Measurements from ENCODE around the gene VAC14. TPM values are rescaled to one million over a fixed set of nuclear protein-coding genes. Genes with fewer than 3 reads are reported as not detected.

The VAC14 gene
- total RNA-seq, 4 donors from 2014 or later = 31.1 to 47.0 (median 37.0) TPM

GRCh38 chr16:70650216-70650615, 150.7 kb downstream of the VAC14 start:
- 81% methylated on average over 4 of the region's 4 CpGs for WGBS
- TF ChIP-seq POLR2AphosphoS5 (IDR thresholded peaks at IDR 0.05) = no peak
- no peak for TF ChIP-seq POLR2A (IDR thresholded peaks at IDR 0.05; ENCODE audit: low read depth)
- no peak for TF ChIP-seq EP300 (IDR thresholded peaks at IDR 0.05)
- TF ChIP-seq, protein P1, sequence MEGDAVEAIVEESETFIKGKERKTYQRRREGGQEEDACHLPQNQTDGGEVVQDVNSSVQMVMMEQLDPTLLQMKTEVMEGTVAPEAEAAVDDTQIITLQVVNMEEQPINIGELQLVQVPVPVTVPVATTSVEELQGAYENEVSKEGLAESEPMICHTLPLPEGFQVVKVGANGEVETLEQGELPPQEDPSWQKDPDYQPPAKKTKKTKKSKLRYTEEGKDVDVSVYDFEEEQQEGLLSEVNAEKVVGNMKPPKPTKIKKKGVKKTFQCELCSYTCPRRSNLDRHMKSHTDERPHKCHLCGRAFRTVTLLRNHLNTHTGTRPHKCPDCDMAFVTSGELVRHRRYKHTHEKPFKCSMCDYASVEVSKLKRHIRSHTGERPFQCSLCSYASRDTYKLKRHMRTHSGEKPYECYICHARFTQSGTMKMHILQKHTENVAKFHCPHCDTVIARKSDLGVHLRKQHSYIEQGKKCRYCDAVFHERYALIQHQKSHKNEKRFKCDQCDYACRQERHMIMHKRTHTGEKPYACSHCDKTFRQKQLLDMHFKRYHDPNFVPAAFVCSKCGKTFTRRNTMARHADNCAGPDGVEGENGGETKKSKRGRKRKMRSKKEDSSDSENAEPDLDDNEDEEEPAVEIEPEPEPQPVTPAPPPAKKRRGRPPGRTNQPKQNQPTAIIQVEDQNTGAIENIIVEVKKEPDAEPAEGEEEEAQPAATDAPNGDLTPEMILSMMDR (IDR thresholded peaks at IDR 0.05) = no peak
- H3K9me3 ChIP-seq = no peaks in the 10 kb centered on the region
- intact Hi-C loops (cut with DNase I) = loop anchor here (5.0 kb wide), 3 partner anchors 73 to 278 kb away; no protein-coding TSS in a partner anchor
- H3K4me1 ChIP-seq = peaks cover 5 to 26% (median 17%) of the 10 kb centered on the region in 4 donors
- no peaks in the 10 kb centered on the region for H3K27me3 ChIP-seq
- H3K36me3 ChIP-seq = no peaks in the 10 kb centered on the region
- DNase-seq (ENCODE audit: extremely low spot score) = no peak
- H3K4me3 ChIP-seq = no peak overlapping the region
- H3K27ac ChIP-seq (replicated peaks in 1 of 4) = no peak overlapping the region

GRCh38 chr16:70649300-70649699, 151.7 kb downstream of the VAC14 start:
- TF ChIP-seq EP300 (IDR thresholded peaks at IDR 0.05) = no peak
- no peak for TF ChIP-seq POLR2AphosphoS5 (IDR thresholded peaks at IDR 0.05)
- no peak for TF ChIP-seq POLR2A (IDR thresholded peaks at IDR 0.05; ENCODE audit: low read depth)
- TF ChIP-seq, protein P1 (IDR thresholded peaks at IDR 0.05) = no peak
- 88% methylated on average over 7 of the region's 7 CpGs for WGBS

GRCh38 chr16:70648606-70649005, 152.4 kb downstream of the VAC14 start:
- TF ChIP-seq, protein P1 (IDR thresholded peaks at IDR 0.05) = no peak
- no peak for TF ChIP-seq POLR2AphosphoS5 (IDR thresholded peaks at IDR 0.05)
- no peak for TF ChIP-seq EP300 (IDR thresholded peaks at IDR 0.05)
- no peak for TF ChIP-seq POLR2A (IDR thresholded peaks at IDR 0.05; ENCODE audit: low read depth)
- Histone ChIP-seq H3K27ac (replicated peaks in 1 of 4) (no peak overlapping the region), H3K4me1 (peaks cover 0 to 17% (median 10%) of the 10 kb centered on the region in 4 donors), H3K4me3 (no peak overlapping the region), H3K36me3 (no peaks in the 10 kb centered on the region), H3K27me3 (no peaks in the 10 kb centered on the region), H3K9me3 (no peaks in the 10 kb centered on the region)
- intact Hi-C loops (cut with DNase I) = no loop called here
- WGBS = 85% methylated on average over 6 of the region's 6 CpGs
- no peak for DNase-seq (ENCODE audit: extremely low spot score)

More at GRCh38 chr16:70649300-70649699, 151.7 kb downstream of the VAC14 start:
- H3K4me3 ChIP-seq = no peak overlapping the region
- H3K36me3 ChIP-seq = no peaks in the 10 kb centered on the region
- no peaks in the 10 kb centered on the region for H3K9me3 ChIP-seq
- DNase-seq (ENCODE audit: extremely low spot score) = no peak
- intact Hi-C loops (cut with DNase I) = no loop called here
- no peaks in the 10 kb centered on the region for H3K27me3 ChIP-seq
- H3K4me1 ChIP-seq = peaks cover 5 to 24% (median 15%) of the 10 kb centered on the region in 4 donors
- no peak overlapping the region for H3K27ac ChIP-seq (replicated peaks in 1 of 4)

DNA sequence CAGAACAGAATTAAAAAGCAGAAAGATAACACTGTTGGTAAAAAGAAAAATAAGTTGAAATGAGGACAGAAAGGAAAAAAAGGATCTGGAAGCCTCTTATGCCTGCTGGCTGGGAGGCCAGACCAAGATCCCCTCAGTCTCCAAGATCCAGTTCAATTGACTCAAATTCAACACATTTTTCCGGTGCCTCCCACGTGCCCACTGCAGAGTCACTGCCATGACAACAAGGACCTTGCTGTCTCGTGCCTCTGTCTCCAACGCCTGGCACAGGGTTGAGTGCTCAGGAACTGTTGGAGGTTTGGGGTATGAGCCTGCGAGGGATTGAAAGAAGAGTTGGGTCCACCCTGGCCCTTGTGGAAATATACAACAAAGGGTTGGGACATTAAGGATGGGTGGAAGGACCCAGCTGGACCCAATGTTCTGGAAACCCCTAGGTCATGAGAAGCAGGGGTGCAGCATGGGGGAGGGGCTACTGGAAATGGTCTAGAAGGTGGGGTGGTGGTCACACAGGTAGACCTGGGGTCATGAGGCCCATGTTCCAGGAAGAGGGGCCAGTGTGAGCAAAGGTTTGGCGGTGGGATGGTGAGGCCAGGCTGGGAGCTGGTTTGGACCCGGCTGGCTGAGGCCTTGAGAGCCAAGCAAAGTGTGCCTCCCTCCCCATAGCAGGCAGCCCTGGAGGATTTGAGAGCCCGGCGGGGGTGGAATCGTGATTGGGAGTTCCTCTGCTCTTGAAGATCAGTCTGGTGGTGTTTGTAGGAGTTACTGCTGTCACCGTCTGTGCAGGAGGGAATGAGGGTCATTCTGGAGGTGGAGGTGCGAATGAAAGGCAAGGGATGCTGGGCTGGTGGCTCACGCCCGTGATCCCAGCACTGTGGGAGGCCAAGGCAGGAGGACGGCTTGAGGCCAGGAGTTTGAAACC, 153.3 kb downstream of the VAC14 start:
- Histone ChIP-seq H3K36me3 (no peaks in the 10 kb centered on the region), H3K4me1 (peaks cover 0 to 15% (median 10%) of the 10 kb centered on the region in 4 donors), H3K9me3 (no peaks in the 10 kb centered on the region), H3K4me3 (no peak overlapping the region), H3K27ac (replicated peaks in 1 of 4) (peak overlapping the region in 2 of 4 donors; percentile 21 to 69), H3K27me3 (no peaks in the 10 kb centered on the region)
- WGBS = 88% methylated on average over 15 of the region's 15 CpGs
- intact Hi-C loops (cut with DNase I) = no loop called here
- DNase-seq (ENCODE audit: extremely low spot score) = no peak
- TF ChIP-seq EP300 (IDR thresholded peaks at IDR 0.05) = no peak
- TF ChIP-seq, protein P1 (IDR thresholded peaks at IDR 0.05) = no peak
- TF ChIP-seq POLR2A (IDR thresholded peaks at IDR 0.05; ENCODE audit: low read depth) = no peak
- TF ChIP-seq POLR2AphosphoS5 (IDR thresholded peaks at IDR 0.05) = no peak

Measured in esophagus muscularis mucosa (tissue), 4 donors.